Measurements from ENCODE around the gene MAMLD1. TPM values are rescaled to one million over a fixed set of nuclear protein-coding genes. Genes with fewer than 3 reads are reported as not detected.

MAMLD1 gene
- total and polyA plus RNA-seq, 2 of the 8 experiments (the other 6 are each of a cell fraction or from before 2014, with no cell fraction given) = 0.09 to 0.26 TPM

- no peak for TF ChIP-seq SIRT6 (IDR thresholded peaks at IDR 0.05; ENCODE audit: low read length)
- no peak for TF ChIP-seq JUN (IDR thresholded peaks at IDR 0.05; ENCODE audit: low read depth, low read length)
- TF ChIP-seq USF2 (IDR thresholded peaks at IDR 0.05; ENCODE audit: low read length) = no peak
Observed at GRCh38 chrX:150337536-150337935, 25.6 kb upstream of the MAMLD1 start (continued).
